HG03354 (cell line): ENCODE results near the gene AOPEP.

Experiments used
- ATAC-seq: cut with Tn5 transposase; IDR thresholded peaks from one replicate; pipeline ENCODE4 v1.9.1; 2021; ENCODE audit warnings: mild to moderate bottlenecking; ENCODE audit not compliant: unreplicated experiment, poor library complexity, severe bottlenecking

The AOPEP gene

GRCh38 chr9:94921092-94921471 is 194.6 kb downstream of the AOPEP start:
- ATAC-seq: no peak

DNA sequence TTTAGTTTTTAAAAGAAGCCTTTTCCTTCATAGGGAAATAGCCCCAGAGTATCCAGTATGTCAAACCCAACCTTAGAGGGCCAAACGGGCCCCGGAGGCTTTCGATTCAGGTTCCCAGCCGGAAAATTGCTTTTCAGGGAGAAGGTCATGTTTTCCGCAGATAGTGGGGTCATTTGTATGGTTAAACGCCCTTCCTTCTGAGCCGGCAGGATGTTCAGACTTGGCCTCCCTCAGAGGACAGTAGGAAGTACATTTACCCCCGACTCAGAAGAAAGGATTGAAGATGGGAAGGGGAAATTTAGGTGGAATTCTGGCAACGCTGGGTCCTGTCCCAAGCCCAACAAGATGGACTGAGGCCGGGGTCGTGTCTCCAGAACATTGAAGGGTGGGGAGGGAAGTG is 195.2 kb downstream of the AOPEP start:
- ATAC-seq: no peak

- no peak for ATAC-seq
Measured at GRCh38 chr9:94922098-94922607, 195.7 kb downstream of the AOPEP start.

DNA sequence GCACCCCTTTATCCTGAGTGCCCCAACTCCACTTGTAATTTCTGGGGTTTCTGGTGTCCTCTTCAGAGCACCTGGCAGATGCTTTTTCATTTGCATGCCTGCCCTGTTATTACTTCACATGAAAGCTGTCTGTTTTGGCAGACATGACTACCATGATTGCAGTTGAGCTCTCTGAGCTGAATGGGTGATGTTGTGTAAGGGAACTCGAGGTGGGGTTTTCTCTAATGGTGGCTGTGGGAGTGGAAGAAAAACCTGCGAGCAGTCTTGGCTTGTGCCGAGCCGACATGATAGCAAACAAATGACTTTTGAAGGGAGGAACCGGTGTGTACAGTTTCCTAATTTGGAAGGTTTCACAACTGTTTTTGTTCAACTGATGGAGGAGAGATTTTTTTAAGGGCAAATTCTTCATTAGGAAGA is 196.2 kb downstream of the AOPEP start:
- no peak for ATAC-seq

DNA sequence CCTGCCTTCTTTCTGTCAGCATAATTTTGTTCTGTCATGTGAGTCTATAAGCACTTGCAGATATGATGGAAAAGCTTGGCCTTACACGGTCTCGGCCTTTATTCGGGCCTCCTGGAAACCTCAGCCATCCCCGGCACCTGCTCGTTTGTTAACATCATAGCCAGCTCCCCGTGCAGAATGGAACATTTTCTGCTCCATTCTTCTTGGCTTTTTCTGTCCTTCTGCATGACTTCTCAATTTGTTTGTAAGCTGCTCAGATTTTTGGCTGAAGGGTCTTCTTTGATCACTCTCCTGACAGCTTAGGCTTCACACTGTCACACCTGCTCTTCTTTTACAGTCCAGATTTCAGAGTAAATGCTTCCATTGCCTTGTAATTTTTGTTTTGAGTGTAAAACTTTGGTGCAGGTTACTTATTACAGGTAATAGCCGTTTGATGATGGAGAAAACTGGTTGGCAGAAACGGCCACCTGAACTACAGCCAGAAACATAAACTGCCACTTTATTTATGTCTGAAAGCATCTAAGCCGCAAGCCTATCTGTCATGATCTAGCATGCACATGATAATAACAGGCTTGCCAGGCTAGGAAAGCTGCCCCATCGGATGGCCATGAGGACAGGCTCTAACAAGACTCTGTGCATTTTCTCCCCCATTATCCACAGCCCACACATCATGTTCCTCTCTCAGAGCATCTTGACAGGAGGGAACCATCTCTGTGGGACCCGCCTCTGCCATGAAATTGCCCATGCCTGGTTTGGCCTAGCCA is 197.0 kb downstream of the AOPEP start:
- no peak for ATAC-seq

- ATAC-seq: no peak
Measured at GRCh38 chr9:94925751-94926430, 199.4 kb downstream of the AOPEP start.

DNA sequence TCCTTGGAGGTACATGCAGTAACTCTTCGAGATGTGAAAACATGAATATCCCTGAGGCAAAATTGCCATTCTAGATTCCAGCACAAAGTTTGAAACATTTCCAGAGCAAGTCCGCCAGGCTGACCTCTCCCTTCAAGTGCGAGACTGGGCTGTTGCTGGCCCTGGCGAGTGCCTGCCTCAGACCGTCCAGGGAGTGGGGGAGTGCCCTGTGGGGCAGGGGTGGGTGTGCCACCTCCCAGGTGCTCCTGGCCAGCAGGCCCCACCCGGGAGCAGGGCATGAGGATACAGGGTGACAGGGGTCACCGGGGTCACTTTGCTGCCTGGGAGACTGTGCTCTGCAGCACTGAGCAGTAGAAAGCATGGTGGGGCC is 199.9 kb downstream of the AOPEP start:
- no peak for ATAC-seq

DNA sequence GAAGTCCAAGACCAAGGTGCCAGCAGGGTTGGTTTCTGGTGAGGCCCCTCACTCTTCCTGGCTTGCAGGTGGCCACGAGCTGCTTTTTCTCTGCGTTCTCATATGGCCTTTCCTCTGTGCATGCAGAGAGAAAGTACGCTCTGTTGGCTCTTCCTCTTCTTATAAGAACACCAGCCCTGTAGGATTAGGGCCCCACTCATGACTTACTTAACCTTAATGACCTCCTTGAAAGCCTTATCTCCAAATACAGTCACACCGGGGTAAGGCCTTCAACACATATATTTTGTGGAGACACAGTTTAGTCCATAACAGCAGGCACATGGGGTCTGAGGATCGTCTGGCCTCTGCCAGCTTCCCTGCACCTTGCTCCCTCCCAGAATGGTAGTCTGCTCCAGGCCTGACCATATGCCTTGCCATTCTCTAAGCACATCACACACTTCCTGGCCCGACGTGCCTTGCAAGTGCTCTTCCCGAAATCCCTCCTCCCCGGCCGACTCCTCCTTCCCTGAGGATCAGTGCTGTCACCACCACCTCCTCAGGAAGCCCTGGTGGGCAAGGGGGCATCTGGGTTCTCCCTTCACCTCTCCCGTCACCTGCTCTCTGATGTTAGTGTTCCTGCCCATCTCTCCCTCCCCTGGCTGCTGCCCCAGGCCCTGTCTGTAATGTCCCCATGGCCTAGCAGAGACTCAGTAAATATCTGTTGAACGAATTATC is 200.7 kb downstream of the AOPEP start:
- ATAC-seq: no peak

DNA sequence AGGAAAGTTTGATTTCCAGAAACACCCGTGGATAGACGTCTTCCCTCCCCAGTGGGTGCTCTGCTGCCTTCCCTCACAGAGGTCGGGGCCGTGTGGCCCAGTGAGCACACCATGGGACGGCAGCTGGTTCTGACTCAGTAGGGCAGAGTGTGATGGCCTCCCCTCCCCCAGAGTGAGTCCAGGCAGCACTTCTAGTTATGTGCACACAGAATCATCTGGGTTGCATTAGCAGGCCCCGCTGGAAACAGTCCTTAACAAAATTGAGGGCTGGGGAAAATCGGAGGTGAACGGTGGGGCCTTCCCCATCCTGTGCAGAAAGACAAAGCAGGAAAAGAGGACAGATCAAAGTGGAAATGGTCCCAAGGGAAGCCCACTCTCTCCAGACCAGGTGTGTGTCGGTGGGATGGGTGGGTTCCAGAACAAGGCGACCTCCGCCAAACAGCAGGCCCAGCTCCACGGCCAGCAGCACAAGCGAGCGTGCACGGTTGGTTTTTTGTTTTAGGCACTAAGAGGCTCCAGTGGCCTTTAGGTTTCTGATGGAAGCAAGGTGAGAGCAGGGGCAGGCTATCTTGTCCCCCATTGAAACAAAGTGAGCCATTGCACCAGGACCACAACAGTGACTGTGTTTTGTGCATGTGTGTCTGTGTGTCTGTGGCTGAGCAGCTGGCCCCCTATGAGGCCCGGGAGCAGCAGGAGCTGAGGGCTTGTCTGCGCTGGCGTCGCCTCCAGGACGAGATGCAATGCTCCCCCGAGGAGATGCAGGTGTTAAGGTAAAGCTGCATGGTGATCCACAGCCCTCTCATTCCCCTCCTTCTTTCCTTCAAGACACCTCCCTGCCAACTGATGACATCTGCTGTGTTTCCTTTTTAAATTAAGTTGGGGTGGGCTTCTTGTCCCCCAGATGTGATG is 201.5 kb downstream of the AOPEP start:
- ATAC-seq: no peak

- ATAC-seq: no peak
Measured at GRCh38 chr9:94928691-94929368, 202.3 kb downstream of the AOPEP start.

DNA sequence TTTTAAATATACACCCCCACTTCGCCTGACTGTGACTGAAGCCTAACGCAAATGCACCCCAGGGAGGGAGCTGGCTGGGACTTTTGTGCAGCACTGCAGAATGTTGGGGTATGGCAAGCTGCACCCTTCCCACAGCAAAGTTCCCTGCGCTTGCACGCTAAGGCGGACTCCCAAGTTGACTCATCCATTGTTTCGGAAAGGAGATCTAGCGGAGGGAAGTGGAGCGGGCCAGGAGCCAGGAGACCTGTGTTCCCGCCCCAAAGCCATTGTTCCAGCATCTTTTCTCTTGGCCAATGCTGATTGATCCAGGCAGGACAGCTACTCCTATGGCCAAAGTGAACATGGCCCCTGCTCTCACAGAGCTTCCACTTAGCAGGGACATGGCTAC is 202.9 kb downstream of the AOPEP start:
- no peak for ATAC-seq

GRCh38 chr9:94931036-94931633 is 204.6 kb downstream of the AOPEP start:
- no peak for ATAC-seq

- ATAC-seq: no peak
Measured at GRCh38 chr9:94931740-94932139, 205.2 kb downstream of the AOPEP start.

- ATAC-seq: no peak
Measured at GRCh38 chr9:94932652-94933510, 206.4 kb downstream of the AOPEP start.

DNA sequence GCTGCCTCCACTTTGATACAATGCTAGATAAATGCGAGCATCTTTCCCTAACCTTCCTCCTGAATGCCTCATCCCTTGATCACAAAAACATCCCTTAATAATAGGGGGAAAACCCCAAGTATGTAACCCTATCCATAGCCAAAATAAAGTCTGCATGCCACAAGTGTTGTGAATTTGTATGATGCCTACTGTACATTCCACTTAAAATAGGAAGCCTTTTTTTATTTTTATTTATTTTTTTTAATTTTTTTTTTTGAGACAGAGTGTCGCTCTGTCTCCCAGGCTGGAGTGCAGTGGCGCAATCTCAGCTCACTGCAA is 207.0 kb downstream of the AOPEP start:
- no peak for ATAC-seq

DNA sequence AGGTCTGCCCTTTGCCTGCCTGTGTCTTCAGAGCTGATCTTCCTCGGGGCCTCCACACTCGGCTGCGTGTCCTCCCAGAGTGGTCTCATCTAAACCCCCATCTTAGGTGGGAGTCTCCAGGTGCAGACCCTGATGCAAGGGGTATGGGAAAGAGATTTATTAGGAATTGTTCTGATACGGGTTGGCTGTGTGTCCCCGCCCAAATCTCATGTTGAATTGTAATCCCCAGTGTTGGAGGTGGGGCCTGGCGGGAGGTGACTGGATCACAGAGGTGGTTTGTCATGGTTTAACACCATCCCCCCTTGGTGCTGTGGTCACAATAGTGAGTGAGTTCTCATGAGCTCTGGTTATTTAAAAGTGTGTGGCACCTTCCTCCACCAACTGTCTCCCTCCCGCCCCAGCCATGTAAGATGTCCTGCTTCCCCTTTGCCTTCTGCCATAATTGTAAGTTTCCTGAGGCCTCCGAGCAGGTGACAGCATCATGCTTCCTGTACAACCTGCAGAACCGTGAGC is 208.4 kb downstream of the AOPEP start:
- no peak for ATAC-seq

GRCh38 chr9:94935396-94935795 is 208.9 kb downstream of the AOPEP start:
- ATAC-seq: no peak

- ATAC-seq: no peak
Measured at GRCh38 chr9:94936419-94936818, 209.9 kb downstream of the AOPEP start.
